ENCODE results near the gene ERN1. TPM values are rescaled to one million over a fixed set of nuclear protein-coding genes. Genes with fewer than 3 reads are reported as not detected.

ERN1 gene
- total RNA-seq, 1 donor from 2014 or later = 20.6 TPM

GRCh38 chr17:64094412-64094811 is 35.5 kb downstream of the ERN1 start:
- Mint-ChIP-seq H3K4me1 (peaks cover 12% of the 10 kb centered on the region), H3K4me3 (no peak overlapping the region), H3K36me3 (peaks cover 8% of the 10 kb centered on the region), H3K9me3 (no peaks in the 10 kb centered on the region), H3K27ac (no peak overlapping the region), H3K27me3 (ENCODE audit: low read depth) (no peaks in the 10 kb centered on the region)
- TF ChIP-seq CTCF (IDR thresholded peaks at IDR 0.05; ENCODE audit: unreplicated experiment) = no peak
- no peak for DNase-seq (ENCODE audit: low spot score in 2 of 2, unreplicated experiment in 2 of 2)

GRCh38 chr17:64092952-64093451 is 36.9 kb downstream of the ERN1 start:
- peaks cover 16% of the 10 kb centered on the region for H3K4me1 Mint-ChIP-seq
- H3K27ac Mint-ChIP-seq = no peak overlapping the region
- no peak overlapping the region for H3K4me3 Mint-ChIP-seq
- no peak for DNase-seq (ENCODE audit: low spot score in 2 of 2, unreplicated experiment in 2 of 2)
- peaks cover 8% of the 10 kb centered on the region for H3K36me3 Mint-ChIP-seq
- no peaks in the 10 kb centered on the region for H3K27me3 Mint-ChIP-seq (ENCODE audit: low read depth)
- no peak for TF ChIP-seq CTCF (IDR thresholded peaks at IDR 0.05; ENCODE audit: unreplicated experiment)
- H3K9me3 Mint-ChIP-seq = no peaks in the 10 kb centered on the region

- DNase-seq (ENCODE audit: low spot score in 2 of 2, unreplicated experiment in 2 of 2) = no peak
- Mint-ChIP-seq H3K27ac (no peak overlapping the region), H3K27me3 (ENCODE audit: low read depth) (no peaks in the 10 kb centered on the region), H3K36me3 (peaks cover 7% of the 10 kb centered on the region), H3K9me3 (no peaks in the 10 kb centered on the region), H3K4me3 (no peak overlapping the region), H3K4me1 (peaks cover 22% of the 10 kb centered on the region)
- TF ChIP-seq CTCF (IDR thresholded peaks at IDR 0.05; ENCODE audit: unreplicated experiment) = no peak
Observed at GRCh38 chr17:64092113-64092512, 37.8 kb downstream of the ERN1 start.

GRCh38 chr17:64091571-64091970 is 38.4 kb downstream of the ERN1 start:
- Mint-ChIP-seq H3K4me1 (peaks cover 22% of the 10 kb centered on the region), H3K36me3 (peaks cover 2% of the 10 kb centered on the region), H3K9me3 (no peaks in the 10 kb centered on the region), H3K4me3 (no peak overlapping the region), H3K27me3 (ENCODE audit: low read depth) (no peaks in the 10 kb centered on the region), H3K27ac (no peak overlapping the region)
- no peak for DNase-seq (ENCODE audit: low spot score in 2 of 2, unreplicated experiment in 2 of 2)
- TF ChIP-seq CTCF (IDR thresholded peaks at IDR 0.05; ENCODE audit: unreplicated experiment) = no peak

GRCh38 chr17:64091116-64091515 is 38.8 kb downstream of the ERN1 start:
- no peak overlapping the region for H3K4me3 Mint-ChIP-seq
- H3K4me1 Mint-ChIP-seq = peaks cover 22% of the 10 kb centered on the region
- H3K9me3 Mint-ChIP-seq = no peaks in the 10 kb centered on the region
- no peaks in the 10 kb centered on the region for H3K36me3 Mint-ChIP-seq
- no peak for DNase-seq (ENCODE audit: low spot score in 2 of 2, unreplicated experiment in 2 of 2)
- no peaks in the 10 kb centered on the region for H3K27me3 Mint-ChIP-seq (ENCODE audit: low read depth)
- TF ChIP-seq CTCF (IDR thresholded peaks at IDR 0.05; ENCODE audit: unreplicated experiment) = no peak
- H3K27ac Mint-ChIP-seq = no peak overlapping the region

GRCh38 chr17:64090144-64090543 is 39.8 kb downstream of the ERN1 start:
- H3K27me3 Mint-ChIP-seq (ENCODE audit: low read depth) = no peaks in the 10 kb centered on the region
- H3K9me3 Mint-ChIP-seq = no peaks in the 10 kb centered on the region
- DNase-seq (ENCODE audit: low spot score in 2 of 2, unreplicated experiment in 2 of 2) = no peak
- no peak overlapping the region for H3K4me3 Mint-ChIP-seq
- no peaks in the 10 kb centered on the region for H3K36me3 Mint-ChIP-seq
- TF ChIP-seq CTCF (IDR thresholded peaks at IDR 0.05; ENCODE audit: unreplicated experiment) = no peak
- peak overlapping the region; percentile 19 for H3K27ac Mint-ChIP-seq
- H3K4me1 Mint-ChIP-seq = peaks cover 22% of the 10 kb centered on the region
